Endothelial cell of umbilical vein (primary cell): ENCODE results near the gene RPS18.

Experiments
- EZH2 ChIP-seq: IDR thresholded peaks from 2 replicates; pipeline ENCODE4 v1.6.1; 2012; ENCODE audit warnings: borderline replicate concordance, low read depth, mild to moderate bottlenecking, moderate library complexity, low read length, inconsistent platforms; ENCODE audit not compliant: severe bottlenecking
- GATA2 ChIP-seq: IDR thresholded peaks from 2 replicates; pipeline ENCODE4 v1.7.0; 2011; ENCODE audit warnings: low read depth, mild to moderate bottlenecking, moderate library complexity, mixed read lengths, low read length; ENCODE audit not compliant: insufficient read length, insufficient read depth
- POLR2A ChIP-seq: IDR thresholded peaks from 2 replicates; pipeline ENCODE4 v1.6.1; 2012; ENCODE audit warnings: low read depth, mild to moderate bottlenecking, control low read depth, low read length
- POLR2AphosphoS5 ChIP-seq: IDR thresholded peaks from 2 replicates; pipeline ENCODE4 v1.6.1; 2012; ENCODE audit warnings: low read depth, mild to moderate bottlenecking, control low read depth, low read length, moderate library complexity; ENCODE audit not compliant: insufficient read depth
- TF ChIP-seq, protein P1 (sequence below), 2 donors: IDR thresholded peaks; 1 replicate in 1 of 2; 2 replicates in 1 of 2; pipeline ENCODE4 v1.5.1; 2011; ENCODE audit warnings: low read length in 2 of 2, mild to moderate bottlenecking in 2 of 2, moderate library complexity in 2 of 2, control low read depth in 1 of 2, inconsistent platforms in 1 of 2, low read depth in 1 of 2; ENCODE audit not compliant: insufficient read depth in 1 of 2; ENCODE audit errors: extremely low read depth in 1 of 2

GRCh38 chr6:33279971-33280511, 8.2 kb downstream of the RPS18 start:
- TF ChIP-seq POLR2A (no peak), POLR2AphosphoS5 (peak; percentile 12), EZH2 (no peak), GATA2 (no peak)
- TF ChIP-seq, protein P1, sequence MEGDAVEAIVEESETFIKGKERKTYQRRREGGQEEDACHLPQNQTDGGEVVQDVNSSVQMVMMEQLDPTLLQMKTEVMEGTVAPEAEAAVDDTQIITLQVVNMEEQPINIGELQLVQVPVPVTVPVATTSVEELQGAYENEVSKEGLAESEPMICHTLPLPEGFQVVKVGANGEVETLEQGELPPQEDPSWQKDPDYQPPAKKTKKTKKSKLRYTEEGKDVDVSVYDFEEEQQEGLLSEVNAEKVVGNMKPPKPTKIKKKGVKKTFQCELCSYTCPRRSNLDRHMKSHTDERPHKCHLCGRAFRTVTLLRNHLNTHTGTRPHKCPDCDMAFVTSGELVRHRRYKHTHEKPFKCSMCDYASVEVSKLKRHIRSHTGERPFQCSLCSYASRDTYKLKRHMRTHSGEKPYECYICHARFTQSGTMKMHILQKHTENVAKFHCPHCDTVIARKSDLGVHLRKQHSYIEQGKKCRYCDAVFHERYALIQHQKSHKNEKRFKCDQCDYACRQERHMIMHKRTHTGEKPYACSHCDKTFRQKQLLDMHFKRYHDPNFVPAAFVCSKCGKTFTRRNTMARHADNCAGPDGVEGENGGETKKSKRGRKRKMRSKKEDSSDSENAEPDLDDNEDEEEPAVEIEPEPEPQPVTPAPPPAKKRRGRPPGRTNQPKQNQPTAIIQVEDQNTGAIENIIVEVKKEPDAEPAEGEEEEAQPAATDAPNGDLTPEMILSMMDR (IDR thresholded peaks at IDR 0.05; ENCODE audit: extremely low read depth in 1 of 2, insufficient read depth in 1 of 2, low read depth in 1 of 2, low read length in 2 of 2), result peak; percentile 79 to 90
